SKM-1 treated with dmso at 0.1 percent for 144 hours (cell line): ENCODE measurements around the gene NCKAP5.

Experiments used
- DNase-seq: peaks from one replicate; lab custom pipeline; 2025; ENCODE audit not compliant: unreplicated experiment; lab: John Stamatoyannopoulos, UW

Gene NCKAP5

GRCh38 chr2:132975193-132976105 lies 592.8 kb downstream of the NCKAP5 start:
- DNase-seq = no peak

- DNase-seq = no peak
These were observed 593.7 kb downstream of the NCKAP5 start for GRCh38 chr2:132974467-132975095.

GRCh38 chr2:132971310-132972061 lies 596.8 kb downstream of the NCKAP5 start:
- DNase-seq = no peak

- DNase-seq = no peak
These were observed 598.8 kb downstream of the NCKAP5 start for GRCh38 chr2:132969371-132969985.

GRCh38 chr2:132965460-132965859 lies 602.8 kb downstream of the NCKAP5 start:
- DNase-seq = no peak

- DNase-seq = no peak
These were observed 605.1 kb downstream of the NCKAP5 start for GRCh38 chr2:132963161-132963560.

- DNase-seq = no peak
These were observed 609.4 kb downstream of the NCKAP5 start for GRCh38 chr2:132958887-132959286.

- no peak for DNase-seq
These were observed 612.2 kb downstream of the NCKAP5 start for GRCh38 chr2:132955871-132956615.

GRCh38 chr2:132953771-132954170 lies 614.5 kb downstream of the NCKAP5 start:
- no peak for DNase-seq

- no peak for DNase-seq
These were observed 617.1 kb downstream of the NCKAP5 start for GRCh38 chr2:132951008-132951714.

GRCh38 chr2:132949108-132949507 lies 619.2 kb downstream of the NCKAP5 start:
- DNase-seq = no peak

- DNase-seq = no peak
These were observed 620.1 kb downstream of the NCKAP5 start for GRCh38 chr2:132948211-132948610.

GRCh38 chr2:132943829-132944228 lies 624.4 kb downstream of the NCKAP5 start:
- DNase-seq = no peak

GRCh38 chr2:132941296-132942020 lies 626.8 kb downstream of the NCKAP5 start:
- DNase-seq = no peak

GRCh38 chr2:132937629-132938028 lies 630.6 kb downstream of the NCKAP5 start:
- DNase-seq = no peak

GRCh38 chr2:132936791-132937190 lies 631.5 kb downstream of the NCKAP5 start:
- no peak for DNase-seq

GRCh38 chr2:132936261-132936660 lies 632.0 kb downstream of the NCKAP5 start:
- no peak for DNase-seq

- no peak for DNase-seq
These were observed 638.5 kb downstream of the NCKAP5 start for GRCh38 chr2:132929786-132930185.

GRCh38 chr2:132923787-132924186 lies 644.5 kb downstream of the NCKAP5 start:
- no peak for DNase-seq
